OCI-LY7 (cell line): ENCODE measurements around the gene PABPN1L.

ENCODE experiments used
- EZH2phosphoT487 ChIP-seq: fragments of 200-600 bp; sonication (generic); IDR thresholded peaks from 2 replicates; pipeline ENCODE4 v1.6.1; 2018; ENCODE audit warnings: low read depth, borderline replicate concordance, mild to moderate bottlenecking, mixed run types, antibody characterized with exemption, low read length, moderate library complexity, mixed read lengths
- TF ChIP-seq, protein P1 (sequence below): fragments of 200-600 bp; sonication (generic); conservative IDR thresholded peaks from 2 replicates; pipeline ENCODE4 v1.5.1; 2014; ENCODE audit warnings: mild to moderate bottlenecking, antibody characterized with exemption, low read length, moderate library complexity, mixed read lengths

DNA sequence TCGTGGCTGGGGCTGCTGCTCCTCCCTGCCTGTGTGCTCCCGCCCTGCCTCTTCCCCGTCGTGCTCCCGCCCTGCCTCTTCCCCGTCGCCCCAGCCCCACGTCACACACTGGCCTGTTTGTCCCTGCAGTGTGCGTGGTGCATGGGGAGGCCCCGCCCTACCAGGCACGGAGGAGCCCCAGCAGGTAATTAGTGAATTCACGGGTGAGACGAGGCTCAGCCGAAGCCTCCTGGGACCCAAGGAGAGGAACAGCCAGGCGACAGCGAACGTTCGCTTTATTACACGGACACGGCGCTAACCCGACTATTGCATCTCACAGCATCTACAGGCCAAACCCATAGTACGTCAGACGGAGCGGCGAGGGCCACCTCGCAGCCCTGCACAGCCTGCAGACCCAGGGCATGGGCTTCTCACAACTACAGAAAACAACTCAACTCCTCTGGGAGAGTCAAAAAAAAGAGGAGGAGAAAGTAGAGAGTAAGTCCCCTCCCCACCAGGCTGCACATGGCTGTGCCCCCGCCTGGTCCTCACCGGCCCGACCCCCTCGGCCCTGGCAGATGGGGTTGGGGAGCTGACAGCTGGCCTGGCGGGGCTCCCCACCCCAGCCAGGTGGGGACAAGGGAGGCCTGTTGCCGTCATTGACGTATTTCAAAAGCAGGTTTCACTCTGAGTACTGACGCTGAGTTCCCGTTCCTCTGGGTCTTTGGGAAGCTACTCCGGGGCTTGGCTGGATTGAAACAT lies 4.3 kb upstream of the PABPN1L start:
- TF ChIP-seq, protein P1, sequence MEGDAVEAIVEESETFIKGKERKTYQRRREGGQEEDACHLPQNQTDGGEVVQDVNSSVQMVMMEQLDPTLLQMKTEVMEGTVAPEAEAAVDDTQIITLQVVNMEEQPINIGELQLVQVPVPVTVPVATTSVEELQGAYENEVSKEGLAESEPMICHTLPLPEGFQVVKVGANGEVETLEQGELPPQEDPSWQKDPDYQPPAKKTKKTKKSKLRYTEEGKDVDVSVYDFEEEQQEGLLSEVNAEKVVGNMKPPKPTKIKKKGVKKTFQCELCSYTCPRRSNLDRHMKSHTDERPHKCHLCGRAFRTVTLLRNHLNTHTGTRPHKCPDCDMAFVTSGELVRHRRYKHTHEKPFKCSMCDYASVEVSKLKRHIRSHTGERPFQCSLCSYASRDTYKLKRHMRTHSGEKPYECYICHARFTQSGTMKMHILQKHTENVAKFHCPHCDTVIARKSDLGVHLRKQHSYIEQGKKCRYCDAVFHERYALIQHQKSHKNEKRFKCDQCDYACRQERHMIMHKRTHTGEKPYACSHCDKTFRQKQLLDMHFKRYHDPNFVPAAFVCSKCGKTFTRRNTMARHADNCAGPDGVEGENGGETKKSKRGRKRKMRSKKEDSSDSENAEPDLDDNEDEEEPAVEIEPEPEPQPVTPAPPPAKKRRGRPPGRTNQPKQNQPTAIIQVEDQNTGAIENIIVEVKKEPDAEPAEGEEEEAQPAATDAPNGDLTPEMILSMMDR = no peak
- TF ChIP-seq EZH2phosphoT487 = no peak
